Measurements from ENCODE around the gene THRA.

GRCh38 chr17:40115101-40115436 lies 52.3 kb downstream of the THRA start:
- TF ChIP-seq GABPA (IDR thresholded peaks at IDR 0.05; ENCODE audit: borderline replicate concordance, insufficient read depth, low read length) (no peak), EGR1 (IDR thresholded peaks at IDR 0.05; ENCODE audit: borderline replicate concordance, low read depth, low read length) (no peak), CTCF (IDR thresholded peaks at IDR 0.05; ENCODE audit: control extremely low read depth in 1 of 3, insufficient read depth in 1 of 3, low read depth in 1 of 3, low read length in 3 of 3) (no peak), SIN3A (conservative IDR thresholded peaks at IDR 0.05 in 1 of 2, IDR thresholded peaks at IDR 0.05 in 1 of 2; ENCODE audit: low read depth in 1 of 2, low read length in 2 of 2) (no peak), RAD21 (IDR thresholded peaks at IDR 0.05 in 1 of 2, conservative IDR thresholded peaks at IDR 0.05 in 1 of 2; ENCODE audit: low read depth in 2 of 2, low read length in 2 of 2) (no peak), RXRA (IDR thresholded peaks at IDR 0.05; ENCODE audit: insufficient read depth, low read depth, low read length) (no peak), ZNF274 (IDR thresholded peaks at IDR 0.05; ENCODE audit: borderline replicate concordance, extremely low read depth, low read length) (no peak), POLR2A (IDR thresholded peaks at IDR 0.05; ENCODE audit: control extremely low read depth in 1 of 2, low read depth in 2 of 2, low read length in 2 of 2) (no peak)

Data from H1 (cell line).